HFFc6 (cell line): ENCODE data around the gene SYK. TPM values are rescaled to one million over a fixed set of nuclear protein-coding genes. Genes with fewer than 3 reads are reported as not detected.
A peak's percentile ranks its signal among the peaks of the same experiment; 100 is the strongest.
"Not testable (repeated sequence)": the region's sequence is repeated elsewhere in the genome, so short reads cannot be mapped to it uniquely, and the experiment has no call there.

Source experiments
- DNase-seq: peaks from one replicate; pipeline ENCODE4 v3.0.0-alpha.2; 2018
- H3K27ac Mint-ChIP-seq: 2 replicates; pipeline ENCODE4 v1.8.0; 2020; ENCODE audit warnings: mild to moderate bottlenecking, mixed read lengths
- H3K27me3 Mint-ChIP-seq: 2 replicates; pipeline ENCODE4 v1.8.0; 2021; ENCODE audit warnings: mild to moderate bottlenecking, moderate library complexity, mixed read lengths; ENCODE audit not compliant: insufficient read depth
- H3K36me3 Mint-ChIP-seq: 2 replicates; pipeline ENCODE4 v1.8.0; 2021; ENCODE audit warnings: low read depth, mixed read lengths
- H3K4me1 Mint-ChIP-seq: 2 replicates; pipeline ENCODE4 v1.8.0; 2020; ENCODE audit warnings: low read depth, mixed read lengths
- H3K4me3 Mint-ChIP-seq: 2 replicates; pipeline ENCODE4 v1.8.0; 2020; ENCODE audit warnings: mild to moderate bottlenecking, moderate library complexity, mixed read lengths
- H3K9me3 Mint-ChIP-seq: 2 replicates; pipeline ENCODE4 v1.8.0; 2020; ENCODE audit warnings: mild to moderate bottlenecking, mixed read lengths
- long read RNA-seq: library from polyadenylated mRNA; unstranded; transcript quantifications from one replicate; pipeline ENCODE4 v2.0.0, GENCODE V29; 2019
- total RNA-seq, 6 experiments: library from RNA; stranded (reverse); fragmentation: NEBNext Ultra II Directional; extraction: Animal tissue kit (Norgen Biotek cat#: 25700); gene quantifications; 2 replicates in 1 of 6; 3 replicates in 5 of 6; pipeline ENCODE4 v1.2.3, GENCODE V29; 2021
- TF ChIP-seq, protein P1 (sequence below): fragments of 200-600 bp; sonication (generic); IDR thresholded peaks from 2 replicates; pipeline ENCODE4 v1.5.0; 2021; ENCODE audit warnings: antibody characterized with exemption, mild to moderate bottlenecking

SYK gene
- total RNA-seq = not detected
- long read RNA-seq = 0 reads

DNA sequence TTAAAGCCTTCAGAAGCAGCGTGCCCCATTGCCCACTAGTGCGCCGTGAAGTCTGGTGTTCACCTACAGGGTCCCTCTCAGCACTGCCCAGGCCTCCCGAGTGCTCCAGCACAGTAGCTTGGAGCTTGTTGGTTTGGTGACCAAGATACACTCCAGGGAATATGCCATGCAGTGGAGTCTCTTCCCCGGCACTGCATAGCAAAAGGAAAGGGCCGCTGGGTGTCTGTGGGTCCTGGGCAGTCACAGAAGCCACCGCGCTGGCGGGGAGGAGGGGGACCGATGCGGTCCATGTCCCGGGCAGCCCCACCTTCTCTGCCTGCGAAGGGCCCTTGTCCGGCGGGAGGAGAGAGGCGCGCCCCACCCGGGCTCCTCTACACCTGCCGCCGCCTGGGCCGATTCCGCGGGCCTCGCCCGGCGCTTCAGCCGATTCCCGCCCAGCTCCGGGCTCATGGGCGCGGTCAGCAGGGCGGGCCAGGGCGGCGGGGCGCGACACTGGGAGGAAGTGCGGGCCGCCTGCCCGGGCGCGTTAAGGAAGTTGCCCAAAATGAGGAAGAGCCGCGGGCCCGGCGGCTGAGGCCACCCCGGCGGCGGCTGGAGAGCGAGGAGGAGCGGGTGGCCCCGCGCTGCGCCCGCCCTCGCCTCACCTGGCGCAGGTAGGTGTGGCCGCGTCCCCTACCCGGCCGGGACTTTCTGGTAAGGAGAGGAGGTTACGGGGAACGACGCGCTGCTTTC is at the start of gene SYK:
SYK (plus strand) TSS at position 579 of the 732 bp plus-strand sequence. CDS start 42,080 bp downstream, outside the sequence.
- Mint-ChIP-seq H3K4me1 (no peaks in the 10 kb centered on the region), H3K9me3 (peaks cover 4% of the 10 kb centered on the region; the same call in 1 of the 2 replicates), H3K4me3 (no peak within 1 kb of the TSS), H3K36me3 (no peaks in the 10 kb centered on the region), H3K27me3 (peaks cover 5% of the 10 kb centered on the region), H3K27ac (no peak within 1 kb of the TSS)
- TF ChIP-seq, protein P1, sequence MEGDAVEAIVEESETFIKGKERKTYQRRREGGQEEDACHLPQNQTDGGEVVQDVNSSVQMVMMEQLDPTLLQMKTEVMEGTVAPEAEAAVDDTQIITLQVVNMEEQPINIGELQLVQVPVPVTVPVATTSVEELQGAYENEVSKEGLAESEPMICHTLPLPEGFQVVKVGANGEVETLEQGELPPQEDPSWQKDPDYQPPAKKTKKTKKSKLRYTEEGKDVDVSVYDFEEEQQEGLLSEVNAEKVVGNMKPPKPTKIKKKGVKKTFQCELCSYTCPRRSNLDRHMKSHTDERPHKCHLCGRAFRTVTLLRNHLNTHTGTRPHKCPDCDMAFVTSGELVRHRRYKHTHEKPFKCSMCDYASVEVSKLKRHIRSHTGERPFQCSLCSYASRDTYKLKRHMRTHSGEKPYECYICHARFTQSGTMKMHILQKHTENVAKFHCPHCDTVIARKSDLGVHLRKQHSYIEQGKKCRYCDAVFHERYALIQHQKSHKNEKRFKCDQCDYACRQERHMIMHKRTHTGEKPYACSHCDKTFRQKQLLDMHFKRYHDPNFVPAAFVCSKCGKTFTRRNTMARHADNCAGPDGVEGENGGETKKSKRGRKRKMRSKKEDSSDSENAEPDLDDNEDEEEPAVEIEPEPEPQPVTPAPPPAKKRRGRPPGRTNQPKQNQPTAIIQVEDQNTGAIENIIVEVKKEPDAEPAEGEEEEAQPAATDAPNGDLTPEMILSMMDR = no peak
- DNase-seq = no peak

DNA sequence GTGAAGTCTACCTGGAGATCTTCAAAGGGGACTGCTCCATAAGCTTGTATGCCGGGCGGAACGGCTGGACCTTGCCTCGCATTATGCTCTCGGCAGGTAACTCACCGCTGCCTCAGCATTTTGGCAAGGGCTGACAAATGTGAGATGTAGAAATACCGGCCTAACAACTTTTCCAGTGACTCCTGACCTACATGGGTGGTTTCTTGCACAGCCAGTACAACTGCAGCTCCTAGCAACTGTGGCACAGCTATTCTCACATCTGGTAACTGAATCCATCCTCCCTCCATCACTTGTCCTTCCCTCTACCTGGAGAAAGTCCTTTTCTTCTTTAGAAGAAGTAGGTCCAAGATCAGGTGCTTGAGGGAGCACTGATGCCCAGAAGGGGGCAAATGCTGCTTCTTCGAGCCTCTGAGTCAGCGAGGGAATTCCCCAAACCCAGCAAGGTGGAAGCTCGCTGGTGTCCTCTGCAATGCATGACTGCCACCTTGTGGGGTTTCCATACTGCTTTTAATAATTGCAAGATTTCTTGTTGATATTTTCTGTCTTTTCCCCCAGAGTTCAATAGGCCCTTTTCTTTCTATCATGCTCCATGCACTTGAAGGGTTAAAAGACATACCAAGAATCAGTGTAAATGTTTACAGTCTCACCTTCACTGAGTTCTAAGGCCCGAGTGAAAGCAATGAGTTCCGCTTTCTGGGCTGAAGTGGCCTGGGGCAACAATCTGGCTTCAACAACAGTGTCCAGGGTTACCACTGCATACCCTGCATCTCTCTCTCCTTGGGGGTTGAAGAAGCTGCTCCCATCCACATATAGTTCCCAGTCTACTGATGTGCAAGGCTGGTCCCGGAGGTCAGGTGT is 45.9 kb upstream of the SYK start:
- H3K4me1 Mint-ChIP-seq, H3K27ac Mint-ChIP-seq, H3K4me3 Mint-ChIP-seq, H3K9me3 Mint-ChIP-seq, H3K27me3 Mint-ChIP-seq, H3K36me3 Mint-ChIP-seq: not testable (repeated sequence)
- TF ChIP-seq, protein P1 = peak; percentile 66
- peak; percentile 6 for DNase-seq

DNA sequence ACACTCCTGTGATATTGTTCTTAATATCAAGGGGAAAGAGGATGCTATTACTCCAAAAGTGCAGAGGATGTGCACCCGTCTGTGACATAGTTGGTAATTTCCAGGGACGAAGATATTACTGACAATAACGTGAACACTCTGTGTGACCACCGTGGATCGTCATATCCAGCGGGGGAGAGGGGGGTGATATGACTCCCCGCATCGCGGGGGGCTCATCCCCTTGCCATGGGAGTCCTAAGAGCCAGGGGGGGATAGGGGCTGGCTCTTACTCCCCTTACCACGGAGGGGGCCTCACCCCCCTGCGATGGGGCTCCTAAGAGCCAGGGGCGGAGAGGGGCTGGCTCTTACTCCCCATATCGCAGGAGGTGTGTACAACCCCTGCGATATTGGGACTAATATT is 41.0 kb upstream of the SYK start:
- DNase-seq, H3K9me3 Mint-ChIP-seq, H3K4me1 Mint-ChIP-seq, H3K27ac Mint-ChIP-seq, H3K36me3 Mint-ChIP-seq, H3K4me3 Mint-ChIP-seq, H3K27me3 Mint-ChIP-seq: not testable (repeated sequence)

DNA sequence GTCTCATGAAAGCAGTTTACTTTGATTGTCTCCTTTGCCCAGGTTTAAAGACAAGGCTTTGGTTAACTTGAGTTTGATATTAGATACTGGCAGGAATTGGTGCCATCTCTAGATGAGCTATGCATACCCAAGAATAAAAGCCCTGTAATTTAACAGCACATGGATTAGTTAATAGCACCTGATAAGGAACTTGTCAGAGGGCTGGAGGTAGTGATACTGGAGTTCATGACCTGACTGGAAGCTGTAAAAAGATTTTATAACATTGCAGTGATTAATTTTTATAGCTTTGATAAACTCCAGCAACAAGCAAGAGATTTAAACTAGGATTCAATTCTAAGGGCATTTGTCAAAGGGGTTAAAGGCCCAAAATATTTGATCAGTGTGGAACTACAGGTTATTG is 34.9 kb upstream of the SYK start:
- peaks cover 26% of the 10 kb centered on the region for H3K9me3 Mint-ChIP-seq

DNA sequence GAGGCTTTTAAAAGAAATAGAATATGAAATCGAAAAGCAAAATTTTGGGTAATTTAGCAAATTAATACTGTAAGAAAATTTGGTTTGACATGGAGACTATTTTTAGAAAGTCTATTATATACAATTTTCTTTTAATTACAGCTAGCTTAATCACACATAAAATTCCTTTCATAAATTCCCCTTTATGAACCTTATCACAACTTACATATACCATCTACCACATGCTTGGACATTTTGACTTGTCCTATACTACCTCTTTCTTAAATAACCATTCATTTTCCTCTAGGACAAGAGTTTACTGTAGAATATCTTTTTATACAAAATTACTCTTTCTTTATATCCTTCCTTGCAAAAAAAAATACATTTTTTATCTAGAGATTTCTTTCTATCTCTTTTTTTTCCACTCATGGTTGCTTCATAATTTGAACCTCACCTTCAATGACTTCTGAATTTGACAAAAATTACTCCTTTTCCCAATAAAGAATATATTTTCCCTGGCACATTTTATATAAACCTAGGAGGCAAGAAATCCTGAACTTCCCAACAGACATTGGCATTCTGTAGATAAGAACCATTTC is 34.0 kb upstream of the SYK start:
- Mint-ChIP-seq H3K4me1 (no peaks in the 10 kb centered on the region), H3K9me3 (peaks cover 26% of the 10 kb centered on the region), H3K27ac (no peak overlapping the region), H3K27me3 (peaks cover 2% of the 10 kb centered on the region; the same call in 1 of the 2 replicates), H3K4me3 (no peak overlapping the region), H3K36me3 (no peaks in the 10 kb centered on the region)
- DNase-seq = no peak
- TF ChIP-seq, protein P1 = no peak

More for the DNA sequence above, 34.9 kb upstream of the SYK start:
- TF ChIP-seq, protein P1 = no peak
- Mint-ChIP-seq H3K27ac (no peak overlapping the region), H3K27me3 (peaks cover 2% of the 10 kb centered on the region; the same call in 1 of the 2 replicates), H3K4me3 (no peak overlapping the region), H3K36me3 (no peaks in the 10 kb centered on the region), H3K4me1 (no peaks in the 10 kb centered on the region)
- DNase-seq = no peak
